Fibroblast of skin of left quadriceps (primary cell): ENCODE measurements around the gene ITGB3.

Source experiments
- DNase-seq, 2 experiments: peaks; one replicate each; pipeline ENCODE4 v3.0.0-alpha.2; 2013; ENCODE audit warnings: low read depth in 2 of 2

ITGB3 gene

GRCh38 chr17:47299239-47299910 lies 45.7 kb downstream of the ITGB3 start:
- DNase-seq, result no peak

GRCh38 chr17:47300718-47301117 lies 47.1 kb downstream of the ITGB3 start:
- DNase-seq, result no peak

GRCh38 chr17:47301161-47301560 lies 47.5 kb downstream of the ITGB3 start:
- DNase-seq, result no peak

- DNase-seq, result no peak
Observed at GRCh38 chr17:47301831-47302230, 48.2 kb downstream of the ITGB3 start.

- peak in 1 of 2 experiments; percentile 38 for DNase-seq
Observed at GRCh38 chr17:47304186-47304585, 50.6 kb downstream of the ITGB3 start.

- DNase-seq, result peak; percentile 95 to 96
Observed at GRCh38 chr17:47305302-47305923, 51.8 kb downstream of the ITGB3 start.

GRCh38 chr17:47310186-47310733 lies 56.6 kb downstream of the ITGB3 start:
- DNase-seq, result no peak

- no peak for DNase-seq
Observed at GRCh38 chr17:47311420-47311819, 57.8 kb downstream of the ITGB3 start.

GRCh38 chr17:47315451-47316266 lies 62.0 kb downstream of the ITGB3 start:
- peak; percentile 87 to 89 for DNase-seq

- DNase-seq, result no peak
Observed at GRCh38 chr17:47316311-47316710, 62.7 kb downstream of the ITGB3 start.

- DNase-seq, result no peak
Observed at GRCh38 chr17:47317119-47317518, 63.5 kb downstream of the ITGB3 start.

GRCh38 chr17:47318197-47318918 lies 64.7 kb downstream of the ITGB3 start:
- DNase-seq, result no peak

GRCh38 chr17:47320879-47321502 lies 67.4 kb downstream of the ITGB3 start:
- no peak for DNase-seq

GRCh38 chr17:47323382-47324223 lies 70.0 kb downstream of the ITGB3 start, which contains the start of gene EFCAB13:
TSS of gene EFCAB13 (plus strand) at chr17:47323955. CDS start at chr17:47328354, 4,399 bp downstream.
- DNase-seq, result peak; percentile 43 to 49

- no peak for DNase-seq
Observed at GRCh38 chr17:47324224-47325020, 70.8 kb downstream of the ITGB3 start.

GRCh38 chr17:47325176-47325575 lies 71.5 kb downstream of the ITGB3 start:
- DNase-seq, result no peak

- DNase-seq, result no peak
Observed at GRCh38 chr17:47330548-47330947, 76.9 kb downstream of the ITGB3 start.

- no peak for DNase-seq
Observed at GRCh38 chr17:47332287-47332686, 78.7 kb downstream of the ITGB3 start.
